Measurements from ENCODE around the gene BRPF1.

- TF ChIP-seq CTCF (IDR thresholded peaks at IDR 0.05) (peak in 2 of 4 experiments; percentile 17 to 49), POLR2A (IDR thresholded peaks at IDR 0.05) (peak; percentile 33 to 72)
Measured at GRCh38 chr3:9792405-9793160, 61.0 kb downstream of the BRPF1 start, which contains the start of the genes ARPC4 and TADA3.

Data from uterus (tissue), 2 donors.